K562 (cell line): Measurements from ENCODE around the gene ATP1A3. TPM values are rescaled to one million over a fixed set of nuclear protein-coding genes. Genes with fewer than 3 reads are reported as not detected.

Experiments
- AFF1 ChIP-seq, 2 experiments: fragments of 450-650 bp; IDR thresholded peaks; 2 replicates each; pipeline ENCODE4 v1.6.1; 2018; ENCODE audit warnings: mild to moderate bottlenecking in 2 of 2, low read depth in 1 of 2; ENCODE audit not compliant: partially characterized antibody in 2 of 2
- ATF7 ChIP-seq: fragments of 450-650 bp; IDR thresholded peaks from 2 replicates; pipeline ENCODE4 v1.7.1; 2014; ENCODE audit warnings: mild to moderate bottlenecking, moderate library complexity
- DACH1 ChIP-seq: fragments of 450-650 bp; IDR thresholded peaks from 2 replicates; pipeline ENCODE4 v1.6.1; 2018; ENCODE audit not compliant: partially characterized antibody
- ELF1 ChIP-seq: fragments of 200-800 bp; sonication (Bioruptor generic); IDR thresholded peaks from 2 replicates; pipeline ENCODE4 v1.6.1; 2016; ENCODE audit warnings: missing genetic modification characterization, missing compliant biosample characterization
- FOXO4 ChIP-seq: fragments of 450-650 bp; formaldehyde crosslinking; IDR thresholded peaks from 2 replicates; pipeline ENCODE4 v1.4.0; 2020; ENCODE audit warnings: mild to moderate bottlenecking, moderate library complexity
- HDAC2 ChIP-seq: fragments of 450-650 bp; IDR thresholded peaks from 2 replicates; pipeline ENCODE4 v1.6.1; 2016; ENCODE audit warnings: mild to moderate bottlenecking
- HDGF ChIP-seq: fragments of 450-650 bp; IDR thresholded peaks from 2 replicates; pipeline ENCODE4 v1.6.1; 2016
- HNRNPUL1 ChIP-seq: fragments of 200-400 bp; formaldehyde crosslinking; IDR thresholded peaks from 2 replicates; pipeline ENCODE4 v1.6.1; 2017; ENCODE audit warnings: low read length
- MAFF ChIP-seq: IDR thresholded peaks from 2 replicates; pipeline ENCODE4 v1.6.1; 2012; ENCODE audit warnings: low read length, improper control_type of control experiment
- MNT ChIP-seq, 2 experiments: fragments of 450-650 bp; conservative IDR thresholded peaks; 2 replicates each; pipeline ENCODE4 v1.6.1; 2017; ENCODE audit warnings: mild to moderate bottlenecking in 2 of 2, moderate library complexity in 2 of 2
- RBBP5 ChIP-seq: fragments of 200-600 bp; sonication (generic); IDR thresholded peaks from 2 replicates; pipeline ENCODE4 v1.6.1; 2012; ENCODE audit warnings: borderline replicate concordance, mild to moderate bottlenecking, low read length, control low read depth, inconsistent platforms; ENCODE audit not compliant: insufficient read depth, poor library complexity, severe bottlenecking
- TFAM ChIP-seq: fragments of 250-450 bp; sonication (Bioruptor Pico); conservative IDR thresholded peaks from 2 replicates; pipeline ENCODE4 v1.5.0; 2021; ENCODE audit warnings: mild to moderate bottlenecking, moderate library complexity
- TOE1 ChIP-seq, 2 experiments: fragments of 450-650 bp in 1 of 2; sonication (generic) in 1 of 2; formaldehyde crosslinking in 1 of 2; IDR thresholded peaks; 2 replicates each; pipeline versions ENCODE4 v1.7.1 to v1.8.0; 2016 to 2022; ENCODE audit warnings: borderline replicate concordance in 2 of 2, mild to moderate bottlenecking in 2 of 2, antibody characterized with exemption in 1 of 2, inconsistent platforms in 1 of 2, low read depth in 1 of 2, missing genetic modification reagents in 1 of 2, moderate library complexity in 1 of 2
- ZFX ChIP-seq: sonication (generic); formaldehyde crosslinking; IDR thresholded peaks from 2 replicates; pipeline ENCODE4 v1.8.0; 2022; ENCODE audit warnings: mild to moderate bottlenecking, missing genetic modification reagents, moderate library complexity
- ZNF217 ChIP-seq: sonication (generic); formaldehyde crosslinking; IDR thresholded peaks from 2 replicates; pipeline ENCODE4 v1.8.0; 2022; ENCODE audit warnings: mild to moderate bottlenecking, missing genetic modification reagents
- ZNF24 ChIP-seq: fragments of 450-650 bp; IDR thresholded peaks from 2 replicates; pipeline ENCODE4 v1.6.1; 2016
- ZNF639 ChIP-seq, 2 experiments: fragments of 200-800 bp in 1 of 2; sonication (Bioruptor generic) in 1 of 2; sonication (generic) in 1 of 2; formaldehyde crosslinking in 1 of 2; IDR thresholded peaks in 1 of 2; conservative IDR thresholded peaks in 1 of 2; 2 replicates each; pipeline versions ENCODE4 v1.5.0 to v1.6.1; 2016 to 2020; ENCODE audit warnings: missing compliant biosample characterization in 1 of 2, missing genetic modification characterization in 1 of 2, missing genetic modification reagents in 1 of 2
- polyA plus RNA-seq, 8 experiments: library from polyadenylated mRNA; depleted of rRNA in 4 of 8; stranded (reverse) in 5 of 8; unstranded in 3 of 8; fragments of >200 nt; fragmentation: Nextera tagmentation in 2 of 8; fragmentation: Illumina TruSeq in 1 of 8; extraction: Ambion mirVana in 2 of 8; extraction: Trizol in 1 of 8; gene quantifications; 2 replicates each; pipeline versions ENCODE4 v1.2.1 to v1.2.3, GENCODE V29; 2011 to 2014; ENCODE audit warnings: inconsistent platforms in 1 of 8, missing spikeins in 1 of 8
- total RNA-seq, 7 experiments: library from RNA; depleted of rRNA in 6 of 7; stranded (reverse); fragments of >200 nt in 6 of 7; fragmentation: Illumina TruSeq in 2 of 7; extraction: Trizol in 2 of 7; gene quantifications; 2 replicates each; pipeline versions ENCODE4 v1.2.1 to v1.2.3, GENCODE V29; 2011 to 2021; ENCODE audit warnings: low replicate concordance in 1 of 7

Gene ATP1A3
- total and polyA plus RNA-seq, 9 of the 15 experiments (the other 6 are each of a cell fraction or from before 2014, with no cell fraction given) = 0.03 to 1.0 (median 0.17) TPM; not detected in 3

GRCh38 chr19:41959056-41960053, 34.7 kb downstream of the ATP1A3 start, which contains the start of gene RABAC1 (continued):
- no peak; the same call in 1 of the 2 replicates for TF ChIP-seq MAFF
- TF ChIP-seq ATF7 = peak; percentile 52
- no peak for TF ChIP-seq HDGF
- no peak for TF ChIP-seq HNRNPUL1
- no peak for TF ChIP-seq ZNF217 (CRISPR knock-in tag)
- TF ChIP-seq FOXO4 (CRISPR knock-in tag) = no peak
- no peak for TF ChIP-seq RBBP5
- peak in 1 of 2 experiments; percentile 97 for TF ChIP-seq AFF1 (IDR thresholded peaks at IDR 0.05; ENCODE audit: low read depth in 1 of 2, partially characterized antibody in 2 of 2)
- no peak for TF ChIP-seq ELF1 (tag)
- no peak; the same call in 1 of the 2 replicates for TF ChIP-seq HDAC2
- no peak for TF ChIP-seq TFAM (CRISPR knock-in tag)
- peak; percentile 81 for TF ChIP-seq ZFX (CRISPR knock-in tag)
- TF ChIP-seq ZNF639 (CRISPR knock-in tag; conservative IDR thresholded peaks at IDR 0.05 in 1 of 2, IDR thresholded peaks at IDR 0.05 in 1 of 2) = 0 out of 4 replicates have a peak, but pooled peaks of 1 of the 2 experiments have one; percentile 57
- TF ChIP-seq ZNF24 = no peak
- TF ChIP-seq MNT (conservative IDR thresholded peaks at IDR 0.05) = peak in 1 of 2 experiments; percentile 68; a peak in 2 of 4 replicates
- no peak for TF ChIP-seq TOE1 (IDR thresholded peaks at IDR 0.05; ENCODE audit: borderline replicate concordance)
- TF ChIP-seq TOE1 (CRISPR knock-in tag; IDR thresholded peaks at IDR 0.05; ENCODE audit: borderline replicate concordance, low read depth) = no peak
- no peak for TF ChIP-seq DACH1
